ENCODE measurements around the gene TMEM38B. TPM values are rescaled to one million over a fixed set of nuclear protein-coding genes. Genes with fewer than 3 reads are reported as not detected.
A peak's percentile ranks its signal among the peaks of the same experiment; 100 is the strongest.

Gene TMEM38B
- total RNA-seq, 1 donor from 2014 or later: 9.3 TPM

DNA sequence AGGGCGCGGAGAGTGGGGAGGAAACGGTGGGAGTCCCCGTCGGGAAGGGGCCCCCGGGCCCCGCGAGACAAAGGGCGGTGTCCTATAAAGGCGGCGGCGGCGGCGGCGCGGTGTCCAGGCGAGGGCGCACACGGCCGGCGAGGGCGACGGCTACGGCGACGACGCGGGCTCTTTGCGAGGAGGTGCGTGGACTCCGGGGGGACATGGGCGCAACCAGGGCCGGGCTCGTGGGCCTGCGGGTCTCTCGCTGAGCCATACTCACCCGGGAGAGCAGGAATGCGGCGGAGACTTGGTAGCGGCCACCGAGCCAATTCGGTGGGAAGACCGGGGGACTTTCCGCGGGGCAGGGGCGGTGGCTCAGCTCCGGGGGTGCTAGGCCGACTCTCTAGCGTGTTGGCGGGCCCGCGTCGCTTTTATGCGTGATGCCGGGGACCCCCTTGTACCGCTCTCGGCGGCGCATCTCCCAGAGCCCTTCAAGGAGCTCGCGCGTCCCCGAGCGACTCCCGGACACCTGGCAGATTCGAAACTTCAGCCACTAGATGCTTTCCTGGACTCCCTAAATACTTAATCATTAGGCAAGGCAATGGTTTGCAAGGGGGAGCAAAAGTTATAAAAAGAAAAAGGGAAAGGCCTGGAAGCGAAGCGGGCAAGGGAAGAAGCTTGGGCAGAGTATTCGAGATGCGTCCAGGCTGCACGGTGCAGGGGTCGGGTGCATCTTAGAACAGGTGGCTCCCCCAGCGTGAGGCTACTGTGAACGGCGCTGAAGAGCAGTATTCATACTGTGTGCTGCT lies 38.0 kb upstream of the TMEM38B start:
- H3K4me3 Mint-ChIP-seq (ENCODE audit: unreplicated experiment): peak overlapping the region; percentile 76
- Histone ChIP-seq H3K27ac (ENCODE audit: low read depth, low read length) (no peak overlapping the region), H3K4me2 (ENCODE audit: low read length) (peak overlapping the region; percentile 90), H3K27me3 (ENCODE audit: insufficient read depth, low read length) (peaks cover 11% of the 10 kb centered on the region), H3K9ac (ENCODE audit: low read length) (peak overlapping the region; percentile 59), H3K9me3 (ENCODE audit: insufficient read depth, low read depth, low read length) (no peaks in the 10 kb centered on the region), H4K20me1 (ENCODE audit: insufficient read depth, low read length) (no peaks in the 10 kb centered on the region), H3K4me3 (ENCODE audit: insufficient read depth, low read depth, low read length) (peak overlapping the region; percentile 57), H3K4me1 (ENCODE audit: insufficient read depth, low read length) (peaks cover 5% of the 10 kb centered on the region), H3K36me3 (ENCODE audit: insufficient read depth, low read length) (no peaks in the 10 kb centered on the region), H2AFZ (ENCODE audit: low read depth, low read length) (peak overlapping the region; percentile 81), H3K79me2 (ENCODE audit: insufficient read depth, low read length) (no peaks in the 10 kb centered on the region)
- FAIRE-seq (no peak), DNase-seq (ENCODE audit: low read depth) (no peak)
- TF ChIP-seq EZH2 (IDR thresholded peaks at IDR 0.05; ENCODE audit: insufficient read depth, low read length): peak; percentile 60
- TF ChIP-seq, protein P1, sequence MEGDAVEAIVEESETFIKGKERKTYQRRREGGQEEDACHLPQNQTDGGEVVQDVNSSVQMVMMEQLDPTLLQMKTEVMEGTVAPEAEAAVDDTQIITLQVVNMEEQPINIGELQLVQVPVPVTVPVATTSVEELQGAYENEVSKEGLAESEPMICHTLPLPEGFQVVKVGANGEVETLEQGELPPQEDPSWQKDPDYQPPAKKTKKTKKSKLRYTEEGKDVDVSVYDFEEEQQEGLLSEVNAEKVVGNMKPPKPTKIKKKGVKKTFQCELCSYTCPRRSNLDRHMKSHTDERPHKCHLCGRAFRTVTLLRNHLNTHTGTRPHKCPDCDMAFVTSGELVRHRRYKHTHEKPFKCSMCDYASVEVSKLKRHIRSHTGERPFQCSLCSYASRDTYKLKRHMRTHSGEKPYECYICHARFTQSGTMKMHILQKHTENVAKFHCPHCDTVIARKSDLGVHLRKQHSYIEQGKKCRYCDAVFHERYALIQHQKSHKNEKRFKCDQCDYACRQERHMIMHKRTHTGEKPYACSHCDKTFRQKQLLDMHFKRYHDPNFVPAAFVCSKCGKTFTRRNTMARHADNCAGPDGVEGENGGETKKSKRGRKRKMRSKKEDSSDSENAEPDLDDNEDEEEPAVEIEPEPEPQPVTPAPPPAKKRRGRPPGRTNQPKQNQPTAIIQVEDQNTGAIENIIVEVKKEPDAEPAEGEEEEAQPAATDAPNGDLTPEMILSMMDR (IDR thresholded peaks at IDR 0.05; ENCODE audit: insufficient read depth, low read depth, low read length): no peak
- H3K4me1 Mint-ChIP-seq (ENCODE audit: low read depth, unreplicated experiment): no peaks in the 10 kb centered on the region
- H3K27ac Mint-ChIP-seq (ENCODE audit: unreplicated experiment): peak overlapping the region; percentile 11
- peaks cover 5% of the 10 kb centered on the region for H3K9me3 Mint-ChIP-seq (ENCODE audit: unreplicated experiment)
- peaks cover 37% of the 10 kb centered on the region for H3K27me3 Mint-ChIP-seq (ENCODE audit: low read depth, unreplicated experiment)
- no peaks in the 10 kb centered on the region for H3K36me3 Mint-ChIP-seq (ENCODE audit: low read depth, unreplicated experiment)

GRCh38 chr9:105658351-105658750 lies 36.0 kb upstream of the TMEM38B start:
- H4K20me1 ChIP-seq (ENCODE audit: insufficient read depth, low read length): no peaks in the 10 kb centered on the region
- Mint-ChIP-seq H3K4me3 (ENCODE audit: unreplicated experiment) (no peak overlapping the region), H3K27ac (ENCODE audit: unreplicated experiment) (no peak overlapping the region), H3K27me3 (ENCODE audit: low read depth, unreplicated experiment) (peaks cover 37% of the 10 kb centered on the region), H3K36me3 (ENCODE audit: low read depth, unreplicated experiment) (no peaks in the 10 kb centered on the region), H3K9me3 (ENCODE audit: unreplicated experiment) (peaks cover 1% of the 10 kb centered on the region), H3K4me1 (ENCODE audit: low read depth, unreplicated experiment) (no peaks in the 10 kb centered on the region)
- H3K36me3 ChIP-seq (ENCODE audit: insufficient read depth, low read length): no peaks in the 10 kb centered on the region
- H3K27ac ChIP-seq (ENCODE audit: low read depth, low read length): no peak overlapping the region
- peaks cover 5% of the 10 kb centered on the region for H3K4me1 ChIP-seq (ENCODE audit: insufficient read depth, low read length)
- no peak overlapping the region for H3K4me3 ChIP-seq (ENCODE audit: insufficient read depth, low read depth, low read length)
- no peak for DNase-seq (ENCODE audit: low read depth)
- H3K79me2 ChIP-seq (ENCODE audit: insufficient read depth, low read length): no peaks in the 10 kb centered on the region
- H3K9ac ChIP-seq (ENCODE audit: low read length): no peak overlapping the region
- TF ChIP-seq, protein P1 (IDR thresholded peaks at IDR 0.05; ENCODE audit: insufficient read depth, low read depth, low read length): no peak
- no peak for TF ChIP-seq EZH2 (IDR thresholded peaks at IDR 0.05; ENCODE audit: insufficient read depth, low read length)
- no peak overlapping the region for H3K4me2 ChIP-seq (ENCODE audit: low read length)
- no peaks in the 10 kb centered on the region for H3K9me3 ChIP-seq (ENCODE audit: insufficient read depth, low read depth, low read length)
- H3K27me3 ChIP-seq (ENCODE audit: insufficient read depth, low read length): peaks cover 11% of the 10 kb centered on the region
- no peak overlapping the region for H2AFZ ChIP-seq (ENCODE audit: low read depth, low read length)
- no peak for FAIRE-seq

- H3K36me3 ChIP-seq (ENCODE audit: insufficient read depth, low read length): no peaks in the 10 kb centered on the region
- H3K27ac ChIP-seq (ENCODE audit: low read depth, low read length): no peak overlapping the region
- peaks cover 23% of the 10 kb centered on the region for H3K27me3 Mint-ChIP-seq (ENCODE audit: low read depth, unreplicated experiment)
- TF ChIP-seq, protein P1 (IDR thresholded peaks at IDR 0.05; ENCODE audit: insufficient read depth, low read depth, low read length): no peak
- no peak for TF ChIP-seq EZH2 (IDR thresholded peaks at IDR 0.05; ENCODE audit: insufficient read depth, low read length)
- no peak overlapping the region for H3K4me3 Mint-ChIP-seq (ENCODE audit: unreplicated experiment)
- no peak for DNase-seq (ENCODE audit: low read depth)
- H4K20me1 ChIP-seq (ENCODE audit: insufficient read depth, low read length): no peaks in the 10 kb centered on the region
- no peak for FAIRE-seq
- H3K9ac ChIP-seq (ENCODE audit: low read length): no peak overlapping the region
- H3K4me3 ChIP-seq (ENCODE audit: insufficient read depth, low read depth, low read length): no peak overlapping the region
- H3K79me2 ChIP-seq (ENCODE audit: insufficient read depth, low read length): no peaks in the 10 kb centered on the region
- H3K27ac Mint-ChIP-seq (ENCODE audit: unreplicated experiment): no peak overlapping the region
- peaks cover 6% of the 10 kb centered on the region for H3K27me3 ChIP-seq (ENCODE audit: insufficient read depth, low read length)
- no peak overlapping the region for H3K4me2 ChIP-seq (ENCODE audit: low read length)
- no peak overlapping the region for H2AFZ ChIP-seq (ENCODE audit: low read depth, low read length)
- peaks cover 5% of the 10 kb centered on the region for H3K4me1 ChIP-seq (ENCODE audit: insufficient read depth, low read length)
- H3K9me3 ChIP-seq (ENCODE audit: insufficient read depth, low read depth, low read length): no peaks in the 10 kb centered on the region
- no peaks in the 10 kb centered on the region for H3K36me3 Mint-ChIP-seq (ENCODE audit: low read depth, unreplicated experiment)
- H3K9me3 Mint-ChIP-seq (ENCODE audit: unreplicated experiment): peaks cover 1% of the 10 kb centered on the region
- H3K4me1 Mint-ChIP-seq (ENCODE audit: low read depth, unreplicated experiment): no peaks in the 10 kb centered on the region
Observed at GRCh38 chr9:105661011-105661410, 33.3 kb upstream of the TMEM38B start.
